GM12874 (cell line): Measurements from ENCODE around the gene MS4A6E.

Experiments used
- CTCF ChIP-seq: IDR thresholded peaks from 2 replicates; pipeline ENCODE4 v1.5.1; 2011; ENCODE audit warnings: low read depth, mild to moderate bottlenecking, control low read depth, low read length, moderate library complexity; ENCODE audit not compliant: insufficient read depth

Gene MS4A6E

GRCh38 chr11:60371386-60371785 is 44.3 kb downstream of the MS4A6E start:
- TF ChIP-seq CTCF = no peak

- TF ChIP-seq CTCF = no peak
These were observed 44.8 kb downstream of the MS4A6E start for GRCh38 chr11:60371854-60372253.

GRCh38 chr11:60372767-60373166 is 45.7 kb downstream of the MS4A6E start:
- no peak for TF ChIP-seq CTCF

- TF ChIP-seq CTCF = no peak
These were observed 48.3 kb downstream of the MS4A6E start for GRCh38 chr11:60375316-60375715.

GRCh38 chr11:60376601-60377000 is 49.5 kb downstream of the MS4A6E start:
- no peak for TF ChIP-seq CTCF

GRCh38 chr11:60377401-60378136 is 50.5 kb downstream of the MS4A6E start:
- TF ChIP-seq CTCF = no peak

- no peak for TF ChIP-seq CTCF
These were observed 51.3 kb downstream of the MS4A6E start, which contains the start of gene MS4A7 for GRCh38 chr11:60378354-60378753. TSS of gene MS4A7 (plus strand) at chr11:60378532. CDS start at chr11:60383142, 4,610 bp downstream.
